ENCODE measurements around the gene F13A1.

GRCh38 chr6:6220718-6221117 is 99.7 kb downstream of the F13A1 start:
- TF ChIP-seq, protein P1, sequence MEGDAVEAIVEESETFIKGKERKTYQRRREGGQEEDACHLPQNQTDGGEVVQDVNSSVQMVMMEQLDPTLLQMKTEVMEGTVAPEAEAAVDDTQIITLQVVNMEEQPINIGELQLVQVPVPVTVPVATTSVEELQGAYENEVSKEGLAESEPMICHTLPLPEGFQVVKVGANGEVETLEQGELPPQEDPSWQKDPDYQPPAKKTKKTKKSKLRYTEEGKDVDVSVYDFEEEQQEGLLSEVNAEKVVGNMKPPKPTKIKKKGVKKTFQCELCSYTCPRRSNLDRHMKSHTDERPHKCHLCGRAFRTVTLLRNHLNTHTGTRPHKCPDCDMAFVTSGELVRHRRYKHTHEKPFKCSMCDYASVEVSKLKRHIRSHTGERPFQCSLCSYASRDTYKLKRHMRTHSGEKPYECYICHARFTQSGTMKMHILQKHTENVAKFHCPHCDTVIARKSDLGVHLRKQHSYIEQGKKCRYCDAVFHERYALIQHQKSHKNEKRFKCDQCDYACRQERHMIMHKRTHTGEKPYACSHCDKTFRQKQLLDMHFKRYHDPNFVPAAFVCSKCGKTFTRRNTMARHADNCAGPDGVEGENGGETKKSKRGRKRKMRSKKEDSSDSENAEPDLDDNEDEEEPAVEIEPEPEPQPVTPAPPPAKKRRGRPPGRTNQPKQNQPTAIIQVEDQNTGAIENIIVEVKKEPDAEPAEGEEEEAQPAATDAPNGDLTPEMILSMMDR (IDR thresholded peaks at IDR 0.05) = no peak
- TF ChIP-seq POLR2A (IDR thresholded peaks at IDR 0.05) = no peak
